BE2C (cell line): ENCODE data around the gene SGSH.

Experiments
- DNase-seq: peaks from one replicate; pipeline ENCODE4 v3.0.0-alpha.2; 2020
- H3K27me3 ChIP-seq: fragments of 250-450 bp; sonication (Bioruptor Pico); 2 replicates; pipeline ENCODE4 v1.5.1; 2020; ENCODE audit warnings: mild to moderate bottlenecking
- H3K36me3 ChIP-seq: fragments of 250-450 bp; sonication (Bioruptor Pico); 2 replicates; pipeline ENCODE4 v1.5.1; 2020; ENCODE audit warnings: mild to moderate bottlenecking
- H3K4me1 ChIP-seq: fragments of 250-450 bp; sonication (Bioruptor Pico); 2 replicates; pipeline ENCODE4 v1.5.1; 2020
- H3K4me3 ChIP-seq: 2 replicates; pipeline ENCODE4 v1.5.1; 2011; ENCODE audit warnings: low read depth, low read length
- H3K9me3 ChIP-seq: fragments of 250-450 bp; sonication (Bioruptor Pico); 2 replicates; pipeline ENCODE4 v1.5.1; 2020
- CTCF ChIP-seq: IDR thresholded peaks from 2 replicates; pipeline ENCODE4 v1.5.1; 2012; ENCODE audit warnings: mild to moderate bottlenecking, low read depth, low read length

SGSH gene

DNA sequence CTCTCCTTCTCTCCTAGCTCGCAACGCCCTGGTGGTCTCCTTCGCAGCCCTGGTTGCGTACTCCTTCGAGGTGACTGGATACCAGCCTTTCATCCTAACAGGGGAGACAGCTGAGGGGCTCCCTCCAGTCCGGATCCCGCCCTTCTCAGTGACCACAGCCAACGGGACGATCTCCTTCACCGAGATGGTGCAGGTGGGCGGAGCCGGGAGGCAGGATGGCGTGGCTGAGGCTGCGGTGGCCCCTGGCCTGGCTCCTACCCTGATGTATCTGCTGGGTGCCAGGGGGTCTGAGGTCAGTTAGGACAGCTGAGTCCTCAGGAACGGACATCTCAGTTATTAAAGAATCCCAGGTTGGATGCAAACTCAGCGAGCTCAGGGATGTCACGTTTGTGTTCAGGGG is 16.8 kb upstream of the SGSH start:
- no peaks in the 10 kb centered on the region for H3K4me1 ChIP-seq
- H3K27me3 ChIP-seq = no peaks in the 10 kb centered on the region
- no peak for TF ChIP-seq CTCF
- DNase-seq = no peak
- H3K4me3 ChIP-seq = no peak overlapping the region
- no peaks in the 10 kb centered on the region; the same call in 1 of the 2 replicates for H3K36me3 ChIP-seq
- H3K9me3 ChIP-seq = no peaks in the 10 kb centered on the region; the same call in 1 of the 2 replicates

DNA sequence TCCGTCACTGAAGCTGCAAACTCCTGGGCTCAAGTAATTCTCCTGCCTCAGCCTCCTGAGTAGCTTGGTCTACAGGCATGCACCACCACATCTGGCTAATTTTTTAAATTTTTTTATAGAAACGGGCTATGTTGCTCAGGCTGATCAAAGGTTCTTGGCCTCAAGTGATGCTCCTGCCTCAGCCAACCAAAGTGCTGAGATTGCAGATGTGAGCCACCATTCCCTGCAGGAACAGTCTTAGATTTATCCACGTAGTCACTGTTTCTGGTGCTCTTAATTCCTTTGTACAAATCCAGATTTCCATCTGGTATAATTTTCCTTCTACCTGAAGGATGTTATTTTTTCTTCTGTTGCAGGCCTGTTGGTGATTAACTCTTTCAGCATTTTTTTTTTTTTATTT is 13.1 kb upstream of the SGSH start:
- TF ChIP-seq CTCF = no peak
- no peak overlapping the region for H3K4me3 ChIP-seq
- H3K27me3 ChIP-seq = no peaks in the 10 kb centered on the region
- H3K36me3 ChIP-seq = no peaks in the 10 kb centered on the region; the same call in 1 of the 2 replicates
- no peaks in the 10 kb centered on the region for H3K4me1 ChIP-seq
- H3K9me3 ChIP-seq = no peaks in the 10 kb centered on the region; the same call in 1 of the 2 replicates
- DNase-seq = no peak

DNA sequence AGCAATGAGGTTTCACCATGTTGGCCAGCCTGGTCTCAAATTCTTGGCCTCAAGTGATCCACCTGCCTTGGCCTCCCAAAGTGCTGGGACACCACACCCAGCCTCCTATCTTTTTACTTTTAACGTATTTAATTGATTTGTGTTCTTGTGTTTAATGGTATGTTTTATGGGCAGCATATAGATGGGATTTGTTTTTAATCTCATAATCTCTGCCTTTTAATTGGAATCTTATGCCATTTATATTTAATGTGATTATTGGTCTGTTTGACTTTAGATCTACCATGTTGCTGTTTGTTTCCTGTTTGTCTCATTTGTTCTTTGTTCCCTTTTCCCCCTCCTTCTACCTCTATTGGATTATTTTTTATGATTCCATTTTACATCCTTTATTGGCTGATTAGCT is 12.3 kb upstream of the SGSH start:
- H3K9me3 ChIP-seq = no peaks in the 10 kb centered on the region; the same call in 1 of the 2 replicates
- no peak overlapping the region for H3K4me3 ChIP-seq
- TF ChIP-seq CTCF = no peak
- DNase-seq = no peak
- no peaks in the 10 kb centered on the region; the same call in 1 of the 2 replicates for H3K36me3 ChIP-seq
- H3K27me3 ChIP-seq = no peaks in the 10 kb centered on the region
- H3K4me1 ChIP-seq = no peaks in the 10 kb centered on the region

GRCh38 chr17:80229011-80229410 is 8.9 kb upstream of the SGSH start:
- no peak for TF ChIP-seq CTCF

GRCh38 chr17:80228477-80228876 is 8.3 kb upstream of the SGSH start:
- H3K4me3 ChIP-seq = no peak overlapping the region
- no peaks in the 10 kb centered on the region for H3K4me1 ChIP-seq
- TF ChIP-seq CTCF = no peak
- H3K9me3 ChIP-seq = no peaks in the 10 kb centered on the region; the same call in 1 of the 2 replicates
- DNase-seq = no peak
- H3K36me3 ChIP-seq = no peaks in the 10 kb centered on the region; the same call in 1 of the 2 replicates
- no peaks in the 10 kb centered on the region for H3K27me3 ChIP-seq

More at GRCh38 chr17:80229011-80229410, 8.9 kb upstream of the SGSH start:
- H3K36me3 ChIP-seq = no peaks in the 10 kb centered on the region; the same call in 1 of the 2 replicates
- H3K27me3 ChIP-seq = no peaks in the 10 kb centered on the region
- no peak overlapping the region for H3K4me3 ChIP-seq
- no peak for DNase-seq
- H3K9me3 ChIP-seq = no peaks in the 10 kb centered on the region; the same call in 1 of the 2 replicates
- no peaks in the 10 kb centered on the region for H3K4me1 ChIP-seq

- Histone ChIP-seq H3K36me3 (no peaks in the 10 kb centered on the region; the same call in 1 of the 2 replicates), H3K9me3 (no peaks in the 10 kb centered on the region; the same call in 1 of the 2 replicates), H3K4me1 (no peaks in the 10 kb centered on the region), H3K4me3 (no peak overlapping the region), H3K27me3 (no peaks in the 10 kb centered on the region)
- no peak for TF ChIP-seq CTCF
- DNase-seq = no peak
These were observed 7.5 kb upstream of the SGSH start for GRCh38 chr17:80227666-80228065.
